ENCODE data around the gene DNAJA4. TPM values are rescaled to one million over a fixed set of nuclear protein-coding genes. Genes with fewer than 3 reads are reported as not detected.

Gene DNAJA4
- polyA plus RNA-seq, 1 donor from 2014 or later, result 0.66 TPM

- H3K4me3 ChIP-seq (ENCODE audit: low read length), result no peak overlapping the region
- no peaks in the 10 kb centered on the region for H3F3A ChIP-seq (ENCODE audit: insufficient read depth, low read length, poor library complexity, severe bottlenecking)
- H3K4me2 ChIP-seq (ENCODE audit: low read length), result no peak overlapping the region
- H3K9me2 ChIP-seq (ENCODE audit: insufficient read depth, low read length), result no peaks in the 10 kb centered on the region
- H3K79me2 ChIP-seq (replicated peaks; ENCODE audit: insufficient read depth, low read length), result no peaks in the 10 kb centered on the region
- no peaks in the 10 kb centered on the region for H3K9me3 ChIP-seq (ENCODE audit: low read length)
- no peak overlapping the region for H3K27ac ChIP-seq (ENCODE audit: low read length)
- TF ChIP-seq SMC3 (conservative IDR thresholded peaks at IDR 0.05; ENCODE audit: poor library complexity), result no peak
- no peak for TF ChIP-seq REST (IDR thresholded peaks at IDR 0.05; ENCODE audit: borderline replicate concordance)
- TF ChIP-seq MXI1 (conservative IDR thresholded peaks at IDR 0.05; ENCODE audit: poor library complexity, severe bottlenecking), result no peak
- TF ChIP-seq RAD21 (conservative IDR thresholded peaks at IDR 0.05), result no peak
- no peak for TF ChIP-seq EZH2 (IDR thresholded peaks at IDR 0.05; ENCODE audit: borderline replicate concordance, insufficient read depth, low read length, poor library complexity, severe bottlenecking)
- no peak for TF ChIP-seq TAF1 (IDR thresholded peaks at IDR 0.05; ENCODE audit: low read depth)
- TF ChIP-seq EP300 (conservative IDR thresholded peaks at IDR 0.05; ENCODE audit: poor library complexity, severe bottlenecking), result no peak
- TF ChIP-seq POLR2AphosphoS5 (IDR thresholded peaks at IDR 0.05), result no peak
- no peak for TF ChIP-seq CTCF (IDR thresholded peaks at IDR 0.05; ENCODE audit: poor library complexity, severe bottlenecking)
- H3K36me3 ChIP-seq (ENCODE audit: insufficient read depth, low read length), result no peaks in the 10 kb centered on the region
- no peaks in the 10 kb centered on the region for H3K27me3 ChIP-seq (ENCODE audit: insufficient read depth, low read depth, low read length)
- no peak overlapping the region for H3K9ac ChIP-seq (ENCODE audit: low read length)
- H4K20me1 ChIP-seq (ENCODE audit: insufficient read depth), result no peaks in the 10 kb centered on the region
- no peak overlapping the region for H2AFZ ChIP-seq (ENCODE audit: low read depth, low read length)
Measured at GRCh38 chr15:78312957-78313356, 48.6 kb downstream of the DNAJA4 start.

- Histone ChIP-seq H3K79me2 (replicated peaks; ENCODE audit: insufficient read depth, low read length) (no peaks in the 10 kb centered on the region), H3K9me3 (ENCODE audit: low read length) (no peaks in the 10 kb centered on the region), H3K9ac (ENCODE audit: low read length) (no peak overlapping the region), H3K27ac (ENCODE audit: low read length) (no peak overlapping the region), H4K20me1 (ENCODE audit: insufficient read depth) (no peaks in the 10 kb centered on the region), H3K9me2 (ENCODE audit: insufficient read depth, low read length) (no peaks in the 10 kb centered on the region), H3K36me3 (ENCODE audit: insufficient read depth, low read length) (no peaks in the 10 kb centered on the region), H3K27me3 (ENCODE audit: insufficient read depth, low read depth, low read length) (no peaks in the 10 kb centered on the region), H3K4me2 (ENCODE audit: low read length) (no peak overlapping the region), H3K4me3 (ENCODE audit: low read length) (no peak overlapping the region), H3F3A (ENCODE audit: insufficient read depth, low read length, poor library complexity, severe bottlenecking) (no peaks in the 10 kb centered on the region), H2AFZ (ENCODE audit: low read depth, low read length) (no peak overlapping the region)
- no peak for TF ChIP-seq REST (IDR thresholded peaks at IDR 0.05; ENCODE audit: borderline replicate concordance)
- no peak for TF ChIP-seq RAD21 (conservative IDR thresholded peaks at IDR 0.05)
- TF ChIP-seq MXI1 (conservative IDR thresholded peaks at IDR 0.05; ENCODE audit: poor library complexity, severe bottlenecking), result no peak
- TF ChIP-seq TAF1 (IDR thresholded peaks at IDR 0.05; ENCODE audit: low read depth), result no peak
Measured at GRCh38 chr15:78313383-78313782, 49.0 kb downstream of the DNAJA4 start.

Measured in neural cell (in vitro differentiated cells).